ENCODE measurements around the gene PHYH. TPM values are rescaled to one million over a fixed set of nuclear protein-coding genes. Genes with fewer than 3 reads are reported as not detected.

PHYH gene
- total RNA-seq, 2 donors from 2014 or later, result 44.6 to 89.1 TPM

GRCh38 chr10:13309792-13310191 lies 9.9 kb upstream of the PHYH start:
- no peaks in the 10 kb centered on the region for H3K27me3 ChIP-seq
- H3K4me1 ChIP-seq, result no peaks in the 10 kb centered on the region
- no peaks in the 10 kb centered on the region for H3K36me3 ChIP-seq
- H3K4me3 ChIP-seq, result no peak overlapping the region
- no peaks in the 10 kb centered on the region for H3K9me3 ChIP-seq
- no peak overlapping the region for H3K27ac ChIP-seq
- TF ChIP-seq, protein P1, sequence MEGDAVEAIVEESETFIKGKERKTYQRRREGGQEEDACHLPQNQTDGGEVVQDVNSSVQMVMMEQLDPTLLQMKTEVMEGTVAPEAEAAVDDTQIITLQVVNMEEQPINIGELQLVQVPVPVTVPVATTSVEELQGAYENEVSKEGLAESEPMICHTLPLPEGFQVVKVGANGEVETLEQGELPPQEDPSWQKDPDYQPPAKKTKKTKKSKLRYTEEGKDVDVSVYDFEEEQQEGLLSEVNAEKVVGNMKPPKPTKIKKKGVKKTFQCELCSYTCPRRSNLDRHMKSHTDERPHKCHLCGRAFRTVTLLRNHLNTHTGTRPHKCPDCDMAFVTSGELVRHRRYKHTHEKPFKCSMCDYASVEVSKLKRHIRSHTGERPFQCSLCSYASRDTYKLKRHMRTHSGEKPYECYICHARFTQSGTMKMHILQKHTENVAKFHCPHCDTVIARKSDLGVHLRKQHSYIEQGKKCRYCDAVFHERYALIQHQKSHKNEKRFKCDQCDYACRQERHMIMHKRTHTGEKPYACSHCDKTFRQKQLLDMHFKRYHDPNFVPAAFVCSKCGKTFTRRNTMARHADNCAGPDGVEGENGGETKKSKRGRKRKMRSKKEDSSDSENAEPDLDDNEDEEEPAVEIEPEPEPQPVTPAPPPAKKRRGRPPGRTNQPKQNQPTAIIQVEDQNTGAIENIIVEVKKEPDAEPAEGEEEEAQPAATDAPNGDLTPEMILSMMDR (IDR thresholded peaks at IDR 0.05), result no peak
- no peak for DNase-seq (ENCODE audit: low spot score)

GRCh38 chr10:13308096-13308495 lies 8.2 kb upstream of the PHYH start:
- Histone ChIP-seq H3K36me3 (no peaks in the 10 kb centered on the region), H3K4me3 (no peak overlapping the region), H3K27me3 (no peaks in the 10 kb centered on the region), H3K27ac (no peak overlapping the region), H3K9me3 (no peaks in the 10 kb centered on the region), H3K4me1 (no peaks in the 10 kb centered on the region)
- TF ChIP-seq, protein P1 (IDR thresholded peaks at IDR 0.05), result no peak
- DNase-seq (ENCODE audit: low spot score), result no peak

DNA sequence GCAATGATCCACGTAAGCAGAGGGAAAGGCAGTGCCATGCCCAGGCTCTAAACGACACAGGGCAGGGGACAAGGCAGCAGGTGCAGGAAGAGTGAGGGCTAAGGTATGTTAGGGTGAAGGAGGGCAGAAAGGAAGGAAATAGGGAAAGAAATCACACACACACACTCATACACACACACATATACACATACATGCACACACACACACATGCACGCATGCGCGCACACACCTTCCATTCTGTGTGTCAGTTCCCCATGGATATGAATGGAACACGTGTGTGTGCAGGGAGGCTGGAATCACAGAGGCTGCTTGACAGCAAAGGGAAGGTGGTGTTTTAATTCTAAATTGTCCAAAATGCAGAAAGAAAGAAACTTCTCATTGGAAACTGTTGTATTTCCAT lies 6.2 kb upstream of the PHYH start:
- Histone ChIP-seq H3K27ac (no peak overlapping the region), H3K9me3 (no peaks in the 10 kb centered on the region), H3K4me1 (peaks cover 0 to 10% of the 10 kb centered on the region in 2 donors), H3K36me3 (no peaks in the 10 kb centered on the region), H3K27me3 (no peaks in the 10 kb centered on the region), H3K4me3 (no peak overlapping the region)
- DNase-seq (ENCODE audit: low spot score), result no peak
- TF ChIP-seq, protein P1 (IDR thresholded peaks at IDR 0.05), result no peak

DNA sequence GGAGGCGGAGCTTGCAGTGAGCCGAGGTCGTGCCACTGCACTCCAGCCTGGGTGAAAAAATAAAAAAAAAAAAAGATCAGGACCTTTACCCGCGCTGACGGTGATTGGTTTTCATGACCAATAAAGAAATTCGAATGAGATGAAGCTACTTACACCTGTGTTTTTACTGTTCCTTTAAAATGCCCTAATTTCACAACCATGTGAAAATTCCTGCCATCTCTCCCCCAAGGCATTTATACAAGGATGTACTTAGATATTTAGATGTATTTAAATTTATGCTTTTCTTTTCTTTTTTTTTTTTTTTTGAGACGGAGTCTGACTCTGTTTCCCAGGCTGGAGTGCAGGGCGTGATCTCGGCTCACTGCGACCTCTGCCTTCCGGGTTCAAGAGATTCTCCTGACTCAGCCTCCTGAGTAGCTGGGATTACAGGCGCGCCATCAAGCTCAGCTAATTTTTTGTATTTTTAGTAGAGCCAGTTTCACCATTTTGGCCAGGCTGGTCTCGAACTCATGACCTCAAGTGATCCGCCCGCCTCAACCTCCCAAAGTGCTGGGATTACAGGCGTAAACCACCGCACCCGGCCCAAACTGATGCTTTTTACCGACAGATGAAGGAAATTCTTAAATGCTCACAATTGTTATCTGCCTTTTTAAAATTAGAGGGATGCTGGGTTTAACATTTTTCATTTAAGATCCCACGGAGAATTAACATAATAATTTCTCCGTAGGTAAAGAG lies 3.1 kb upstream of the PHYH start:
- TF ChIP-seq, protein P1 (IDR thresholded peaks at IDR 0.05), result no peak
- H3K27ac ChIP-seq, result peak overlapping the region; percentile 93 to 94
- no peaks in the 10 kb centered on the region for H3K27me3 ChIP-seq
- H3K9me3 ChIP-seq, result no peaks in the 10 kb centered on the region
- H3K36me3 ChIP-seq, result no peaks in the 10 kb centered on the region
- DNase-seq (ENCODE audit: low spot score), result no peak
- H3K4me1 ChIP-seq, result peaks cover 0 to 32% of the 10 kb centered on the region in 2 donors
- H3K4me3 ChIP-seq, result peak overlapping the region in 1 of 2 donors; percentile 60

GRCh38 chr10:13298748-13299436 lies 972 bp downstream of the PHYH start:
- Histone ChIP-seq H3K4me3 (peak overlapping the region; percentile 85 to 97), H3K4me1 (peaks cover 0 to 32% of the 10 kb centered on the region in 2 donors), H3K27me3 (no peaks in the 10 kb centered on the region), H3K27ac (peak overlapping the region; percentile 100), H3K36me3 (peaks cover 15% of the 10 kb centered on the region), H3K9me3 (no peaks in the 10 kb centered on the region)
- TF ChIP-seq, protein P1 (IDR thresholded peaks at IDR 0.05), result no peak
- no peak for DNase-seq (ENCODE audit: low spot score)
